Cerebellar cortex (tissue), 1 donor: ENCODE results near the gene ANO3.
"Not testable (repeated sequence)": the region's sequence is repeated elsewhere in the genome, so short reads cannot be mapped to it uniquely, and the experiment has no call there.

ENCODE experiments used
- DNase-seq: peaks from one replicate; pipeline ENCODE4 v3.0.0-alpha.2; 2015; ENCODE audit warnings: low spot score

The ANO3 gene

GRCh38 chr11:26626346-26626745 lies 294.4 kb downstream of the ANO3 start:
- DNase-seq = no peak

- DNase-seq = no peak
Measured at GRCh38 chr11:26632691-26633159, 300.8 kb downstream of the ANO3 start.

GRCh38 chr11:26643314-26643713 lies 311.4 kb downstream of the ANO3 start:
- DNase-seq = not testable (repeated sequence)

GRCh38 chr11:26649884-26650283 lies 318.0 kb downstream of the ANO3 start:
- peak; percentile 32 for DNase-seq

GRCh38 chr11:26651916-26652315 lies 320.0 kb downstream of the ANO3 start:
- no peak for DNase-seq

GRCh38 chr11:26655287-26655686 lies 323.4 kb downstream of the ANO3 start:
- DNase-seq = no peak

- DNase-seq = no peak
Measured at GRCh38 chr11:26662916-26663315, 331.0 kb downstream of the ANO3 start.

GRCh38 chr11:26665036-26665435 lies 333.1 kb downstream of the ANO3 start:
- DNase-seq = no peak

GRCh38 chr11:26665946-26666345 lies 334.0 kb downstream of the ANO3 start:
- no peak for DNase-seq

GRCh38 chr11:26675233-26675928 lies 343.5 kb downstream of the ANO3 start:
- DNase-seq = no peak

- no peak for DNase-seq
Measured at GRCh38 chr11:26676641-26677040, 344.7 kb downstream of the ANO3 start.

GRCh38 chr11:26677566-26677965 lies 345.6 kb downstream of the ANO3 start:
- no peak for DNase-seq

GRCh38 chr11:26687351-26687750 lies 355.4 kb downstream of the ANO3 start:
- no peak for DNase-seq

GRCh38 chr11:26688701-26689100 lies 356.8 kb downstream of the ANO3 start:
- DNase-seq = no peak

GRCh38 chr11:26696330-26696729 lies 364.4 kb downstream of the ANO3 start:
- DNase-seq = no peak

GRCh38 chr11:26698224-26698623 lies 366.3 kb downstream of the ANO3 start:
- no peak for DNase-seq

GRCh38 chr11:26700574-26701235 lies 368.8 kb downstream of the ANO3 start:
- no peak for DNase-seq

- no peak for DNase-seq
Measured at GRCh38 chr11:26702406-26702805, 370.5 kb downstream of the ANO3 start.

GRCh38 chr11:26703411-26704191 lies 371.7 kb downstream of the ANO3 start:
- DNase-seq = no peak

- DNase-seq = no peak
Measured at GRCh38 chr11:26704249-26704648, 372.3 kb downstream of the ANO3 start.

- DNase-seq = no peak
Measured at GRCh38 chr11:26706181-26706580, 374.3 kb downstream of the ANO3 start.

GRCh38 chr11:26708736-26709456 lies 377.0 kb downstream of the ANO3 start:
- no peak for DNase-seq
